Activated CD8-positive, alpha-beta memory T cell treated with anti-CD3 and anti-CD28 coated beads, Interleukin-2, amount 10 ng/mL, durations not matched to agents 7 days and 5 days (primary cell): Measurements from ENCODE around the gene CUBN. TPM values are rescaled to one million over a fixed set of nuclear protein-coding genes. Genes with fewer than 3 reads are reported as not detected.

ENCODE experiments used
- ATAC-seq: fragments of 150-1000 bp; cut with Tn5 transposase; one replicate; pipeline ENCODE4 v1.10.0; 2021; ENCODE audit warnings: moderate library complexity
- CTCF ChIA-PET: fragments of 350-600 bp; sonication (Branson Sonifier 250); formaldehyde crosslinking; loops from one replicate; lab custom pipeline; 2021; ENCODE audit warnings: antibody characterized with exemption; lab: Charles Lee
- DNase-seq: peaks from one replicate; pipeline ENCODE4 v3.0.0-alpha.2; 2020
- H3K27ac Mint-ChIP-seq: one replicate; pipeline ENCODE4 v1.8.0; 2021; ENCODE audit warnings: mild to moderate bottlenecking, mixed read lengths
- H3K27me3 Mint-ChIP-seq: one replicate; pipeline ENCODE4 v1.8.0; 2021; ENCODE audit warnings: mixed read lengths
- H3K36me3 Mint-ChIP-seq: one replicate; pipeline ENCODE4 v1.8.0; 2021; ENCODE audit warnings: mild to moderate bottlenecking, mixed read lengths
- H3K4me1 Mint-ChIP-seq: one replicate; pipeline ENCODE4 v1.8.0; 2021; ENCODE audit warnings: mixed read lengths
- H3K4me3 Mint-ChIP-seq: one replicate; pipeline ENCODE4 v1.8.0; 2021; ENCODE audit warnings: mild to moderate bottlenecking, moderate library complexity, mixed read lengths
- H3K9me3 Mint-ChIP-seq: one replicate; pipeline ENCODE4 v1.8.0; 2022; ENCODE audit warnings: low read depth, mixed read lengths
- total RNA-seq, 2 experiments: library from RNA; stranded (reverse); gene quantifications; one replicate each; pipeline ENCODE4 v1.2.3, GENCODE V29; 2021

The CUBN gene
- total RNA-seq, 2 experiments from 2014 or later = 0.56 to 1.1 TPM

- DNase-seq (no peak), ATAC-seq (no peak)
- Mint-ChIP-seq H3K36me3 (peaks cover 2% of the 10 kb centered on the region), H3K4me1 (peaks cover 3% of the 10 kb centered on the region), H3K27me3 (no peaks in the 10 kb centered on the region), H3K27ac (no peak overlapping the region), H3K9me3 (no peaks in the 10 kb centered on the region), H3K4me3 (no peak overlapping the region)
- CTCF ChIA-PET = interaction anchor here (1.2 kb wide), 1 partner anchor 20 kb away, joined by 3 read pairs; no protein-coding TSS in a partner anchor
Observed at GRCh38 chr10:17086865-17087367, 42.7 kb downstream of the CUBN start.

GRCh38 chr10:17085011-17085725 is 44.4 kb downstream of the CUBN start:
- no peak overlapping the region for H3K4me3 Mint-ChIP-seq
- no peak overlapping the region for H3K27ac Mint-ChIP-seq
- no peaks in the 10 kb centered on the region for H3K9me3 Mint-ChIP-seq
- H3K36me3 Mint-ChIP-seq = peaks cover 2% of the 10 kb centered on the region
- H3K4me1 Mint-ChIP-seq = no peaks in the 10 kb centered on the region
- CTCF ChIA-PET = no interaction called here
- no peak for DNase-seq
- no peak for ATAC-seq
- H3K27me3 Mint-ChIP-seq = no peaks in the 10 kb centered on the region

GRCh38 chr10:17084258-17084657 is 45.4 kb downstream of the CUBN start:
- Mint-ChIP-seq H3K9me3 (no peaks in the 10 kb centered on the region), H3K4me3 (no peak overlapping the region), H3K27ac (no peak overlapping the region), H3K4me1 (no peaks in the 10 kb centered on the region), H3K36me3 (peaks cover 2% of the 10 kb centered on the region), H3K27me3 (no peaks in the 10 kb centered on the region)
- CTCF ChIA-PET = no interaction called here
- ATAC-seq (no peak), DNase-seq (no peak)

GRCh38 chr10:17081431-17081830 is 48.2 kb downstream of the CUBN start:
- CTCF ChIA-PET = no interaction called here
- no peak overlapping the region for H3K4me3 Mint-ChIP-seq
- no peaks in the 10 kb centered on the region for H3K27me3 Mint-ChIP-seq
- ATAC-seq (no peak), DNase-seq (no peak)
- peaks cover 2% of the 10 kb centered on the region for H3K36me3 Mint-ChIP-seq
- H3K4me1 Mint-ChIP-seq = no peaks in the 10 kb centered on the region
- H3K9me3 Mint-ChIP-seq = no peaks in the 10 kb centered on the region
- H3K27ac Mint-ChIP-seq = no peak overlapping the region

GRCh38 chr10:17077890-17078289 is 51.7 kb downstream of the CUBN start:
- CTCF ChIA-PET = interaction anchor here (1.0 kb wide), 1 partner anchor 29 kb away, joined by 3 read pairs; no protein-coding TSS in a partner anchor
- H3K4me1 Mint-ChIP-seq = peaks cover 3% of the 10 kb centered on the region
- H3K9me3 Mint-ChIP-seq = no peaks in the 10 kb centered on the region

GRCh38 chr10:17077346-17077781 is 52.2 kb downstream of the CUBN start:
- ATAC-seq (no peak), DNase-seq (no peak)
- peaks cover 3% of the 10 kb centered on the region for H3K4me1 Mint-ChIP-seq
- H3K27me3 Mint-ChIP-seq = no peaks in the 10 kb centered on the region
- CTCF ChIA-PET = no interaction called here
- no peak overlapping the region for H3K4me3 Mint-ChIP-seq
- H3K9me3 Mint-ChIP-seq = no peaks in the 10 kb centered on the region
- no peak overlapping the region for H3K27ac Mint-ChIP-seq
- H3K36me3 Mint-ChIP-seq = peaks cover 2% of the 10 kb centered on the region

More at GRCh38 chr10:17077890-17078289, 51.7 kb downstream of the CUBN start:
- peaks cover 2% of the 10 kb centered on the region for H3K36me3 Mint-ChIP-seq
- DNase-seq = no peak
- H3K4me3 Mint-ChIP-seq = no peak overlapping the region
- no peaks in the 10 kb centered on the region for H3K27me3 Mint-ChIP-seq
- ATAC-seq = no peak
- H3K27ac Mint-ChIP-seq = no peak overlapping the region

GRCh38 chr10:17076626-17077345 is 52.8 kb downstream of the CUBN start:
- H3K9me3 Mint-ChIP-seq = no peaks in the 10 kb centered on the region
- H3K4me1 Mint-ChIP-seq = peaks cover 3% of the 10 kb centered on the region
- H3K27ac Mint-ChIP-seq = no peak overlapping the region
- ATAC-seq = no peak
- peaks cover 2% of the 10 kb centered on the region for H3K36me3 Mint-ChIP-seq
- DNase-seq = no peak
- CTCF ChIA-PET = no interaction called here
- no peak overlapping the region for H3K4me3 Mint-ChIP-seq
- no peaks in the 10 kb centered on the region for H3K27me3 Mint-ChIP-seq

GRCh38 chr10:17075533-17076359 is 53.9 kb downstream of the CUBN start:
- no peak for ATAC-seq
- H3K27ac Mint-ChIP-seq = no peak overlapping the region
- no peaks in the 10 kb centered on the region for H3K9me3 Mint-ChIP-seq
- no peak overlapping the region for H3K4me3 Mint-ChIP-seq
- no peak for DNase-seq
- peaks cover 3% of the 10 kb centered on the region for H3K4me1 Mint-ChIP-seq
- CTCF ChIA-PET = no interaction called here
- H3K27me3 Mint-ChIP-seq = no peaks in the 10 kb centered on the region
- H3K36me3 Mint-ChIP-seq = peaks cover 2% of the 10 kb centered on the region

- DNase-seq (no peak), ATAC-seq (no peak)
- H3K36me3 Mint-ChIP-seq = peaks cover 2% of the 10 kb centered on the region
- no peaks in the 10 kb centered on the region for H3K9me3 Mint-ChIP-seq
- H3K27ac Mint-ChIP-seq = no peak overlapping the region
- peaks cover 3% of the 10 kb centered on the region for H3K4me1 Mint-ChIP-seq
- no peaks in the 10 kb centered on the region for H3K27me3 Mint-ChIP-seq
- CTCF ChIA-PET = no interaction called here
- no peak overlapping the region for H3K4me3 Mint-ChIP-seq
Observed at GRCh38 chr10:17074541-17074847, 55.1 kb downstream of the CUBN start.

- H3K4me1 Mint-ChIP-seq = peaks cover 3% of the 10 kb centered on the region
- no peaks in the 10 kb centered on the region for H3K9me3 Mint-ChIP-seq
- CTCF ChIA-PET = interaction anchor here (0.9 kb wide), 1 partner anchor 227 kb away, joined by 3 read pairs; no protein-coding TSS in a partner anchor
- H3K27ac Mint-ChIP-seq = no peak overlapping the region
- H3K4me3 Mint-ChIP-seq = no peak overlapping the region
- H3K27me3 Mint-ChIP-seq = no peaks in the 10 kb centered on the region
- ATAC-seq = no peak
- DNase-seq = no peak
- H3K36me3 Mint-ChIP-seq = peaks cover 2% of the 10 kb centered on the region
Observed at GRCh38 chr10:17073725-17074540, 55.7 kb downstream of the CUBN start.

GRCh38 chr10:17068953-17069352 is 60.7 kb downstream of the CUBN start:
- no peak for ATAC-seq
- H3K9me3 Mint-ChIP-seq = peaks cover 2% of the 10 kb centered on the region
- CTCF ChIA-PET = no interaction called here

GRCh38 chr10:17067376-17068264 is 62.0 kb downstream of the CUBN start:
- H3K4me3 Mint-ChIP-seq = no peak overlapping the region
- CTCF ChIA-PET = interaction anchor here (0.7 kb wide), 1 partner anchor 20 kb away, joined by 3 read pairs; no protein-coding TSS in a partner anchor
- ATAC-seq (no peak), DNase-seq (no peak)
- peaks cover 12% of the 10 kb centered on the region for H3K4me1 Mint-ChIP-seq
- H3K27me3 Mint-ChIP-seq = no peaks in the 10 kb centered on the region
- no peak overlapping the region for H3K27ac Mint-ChIP-seq
- H3K9me3 Mint-ChIP-seq = peaks cover 2% of the 10 kb centered on the region
- H3K36me3 Mint-ChIP-seq = peaks cover 3% of the 10 kb centered on the region

More at GRCh38 chr10:17068953-17069352, 60.7 kb downstream of the CUBN start:
- Mint-ChIP-seq H3K4me3 (no peak overlapping the region), H3K27me3 (no peaks in the 10 kb centered on the region), H3K36me3 (peaks cover 3% of the 10 kb centered on the region), H3K4me1 (peaks cover 13% of the 10 kb centered on the region), H3K27ac (no peak overlapping the region)
- no peak for DNase-seq
